ENCODE measurements around the gene PRKCE.

DNA sequence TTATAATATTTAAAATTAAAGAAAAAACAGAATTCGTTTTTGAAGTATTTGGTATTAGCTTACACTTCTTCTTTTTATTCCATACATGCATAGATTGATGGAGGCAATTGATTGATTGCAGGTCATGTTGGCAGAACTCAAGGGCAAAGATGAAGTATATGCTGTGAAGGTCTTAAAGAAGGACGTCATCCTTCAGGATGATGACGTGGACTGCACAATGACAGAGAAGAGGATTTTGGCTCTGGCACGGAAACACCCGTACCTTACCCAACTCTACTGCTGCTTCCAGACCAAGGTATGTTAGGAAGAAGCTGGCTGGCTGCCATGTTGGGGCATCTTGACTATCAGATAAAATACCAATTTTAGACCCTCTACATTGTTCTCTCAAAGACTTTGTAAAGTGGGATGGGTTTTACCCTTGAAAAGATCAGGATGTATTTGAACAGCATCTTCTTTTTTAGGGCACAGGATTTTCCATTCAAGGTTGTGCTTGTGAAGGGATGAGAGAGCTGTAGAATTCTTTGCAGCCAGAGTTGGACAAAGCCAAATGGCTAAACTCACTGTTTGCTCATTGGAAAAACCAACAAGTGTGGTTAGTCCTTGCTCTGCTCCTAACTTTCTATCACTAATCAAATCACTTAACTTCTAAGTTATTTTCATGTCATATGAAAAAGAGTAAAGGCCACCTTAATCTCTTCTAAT lies 358.9 kb downstream of the PRKCE start:
- no peak for TF ChIP-seq CTCF (IDR thresholded peaks at IDR 0.05)
- TF ChIP-seq EZH2 (IDR thresholded peaks at IDR 0.05; ENCODE audit: borderline replicate concordance, insufficient read depth, low read depth, low read length, poor library complexity, severe bottlenecking), result no peak
